AG04449 (cell line): Measurements from ENCODE around the gene UPB1.
"Not testable (repeated sequence)": the region's sequence is repeated elsewhere in the genome, so short reads cannot be mapped to it uniquely, and the experiment has no call there.

Source experiments
- CTCF ChIA-PET: fragments of 350-600 bp; formaldehyde crosslinking; extraction: SDS; loops from one replicate; lab custom pipeline; 2021; ENCODE audit warnings: antibody characterized with exemption; lab: Yijun Ruan, JAX
- POLR2A ChIA-PET: fragments of 400-600, 350-600 bp; formaldehyde crosslinking; extraction: SDS; loops from one replicate; lab custom pipeline; 2020; ENCODE audit warnings: antibody characterized with exemption, inconsistent platforms; lab: Yijun Ruan, JAX
- DNase-seq: peaks from one replicate; pipeline ENCODE4 v3.0.0-alpha.2; 2010; ENCODE audit warnings: low read depth, low spot score
- H3K4me3 ChIP-seq: 2 replicates; pipeline ENCODE4 v1.5.1; 2011; ENCODE audit warnings: low read depth, mild to moderate bottlenecking, control low read depth, low read length
- CTCF ChIP-seq: IDR thresholded peaks from one replicate; pipeline ENCODE4 v1.5.1; 2011; ENCODE audit warnings: mild to moderate bottlenecking, moderate library complexity, low read length, control low read depth, inconsistent platforms; ENCODE audit not compliant: insufficient read depth; ENCODE audit errors: missing control alignments

Gene UPB1

GRCh38 chr22:24483976-24484545 lies 11.1 kb upstream of the UPB1 start:
- CTCF ChIA-PET, result interaction anchor here (1.0 to 1.7 kb wide), 6 partner anchors 9 to 63 kb away, joined by 3 to 6 read pairs (median 4); no protein-coding TSS in a partner anchor
- H3K4me3 ChIP-seq, result no peak overlapping the region
- POLR2A ChIA-PET, result interaction anchor here (0.9 to 1.1 kb wide), 2 partner anchors 9 to 48 kb away, joined by 3 read pairs; no protein-coding TSS in a partner anchor
- TF ChIP-seq CTCF, result no peak
- DNase-seq, result no peak

GRCh38 chr22:24485170-24485569 lies 10.0 kb upstream of the UPB1 start:
- no peak overlapping the region for H3K4me3 ChIP-seq
- no peak for DNase-seq
- no peak for TF ChIP-seq CTCF
- POLR2A ChIA-PET, result no interaction called here
- CTCF ChIA-PET, result no interaction called here

- ChIA-PET CTCF (interaction anchor here (1.4 to 2.2 kb wide), 3 partner anchors 15 to 61 kb away, joined by 3 to 9 read pairs (median 5); no protein-coding TSS in a partner anchor), POLR2A (interaction anchor here (1.3 kb wide), 1 partner anchor 11 kb away, joined by 8 read pairs; no protein-coding TSS in a partner anchor)
- no peak overlapping the region for H3K4me3 ChIP-seq
- no peak for DNase-seq
- no peak for TF ChIP-seq CTCF
Measured at GRCh38 chr22:24485608-24486007, 9.5 kb upstream of the UPB1 start.

- no peak for TF ChIP-seq CTCF
- H3K4me3 ChIP-seq, result no peak overlapping the region
- ChIA-PET POLR2A (interaction anchor here (0.6 to 1.3 kb wide), 2 partner anchors 12 to 17 kb away, joined by 3 to 8 read pairs; no protein-coding TSS in a partner anchor), CTCF (interaction anchor here (1.2 to 2.2 kb wide), 4 partner anchors 14 to 62 kb away, joined by 3 to 9 read pairs (median 4); no protein-coding TSS in a partner anchor)
- DNase-seq, result no peak
Measured at GRCh38 chr22:24486501-24486921, 8.6 kb upstream of the UPB1 start.

- ChIA-PET CTCF (interaction anchor here (1.4 to 1.9 kb wide), 3 partner anchors 13 to 18 kb away, joined by 3 to 6 read pairs (median 4); no protein-coding TSS in a partner anchor), POLR2A (no interaction called here)
- H3K4me3 ChIP-seq, result no peak overlapping the region
- TF ChIP-seq CTCF, result no peak
- DNase-seq, result no peak
Measured at GRCh38 chr22:24489011-24489410, 6.1 kb upstream of the UPB1 start.

- CTCF ChIA-PET, result interaction anchor here (1.4 kb wide), 1 partner anchor 17 kb away, joined by 3 read pairs; no protein-coding TSS in a partner anchor
- H3K4me3 ChIP-seq, POLR2A ChIA-PET, DNase-seq: not testable (repeated sequence)
Measured at GRCh38 chr22:24489434-24489833, 5.7 kb upstream of the UPB1 start.
